Activated naive CD4-positive, alpha-beta T cell treated with anti-CD3 and anti-CD28 coated beads, Interleukin-2, amount 10 ng/mL, durations not matched to agents 7 days and 5 days (primary cell): ENCODE data around the gene CLTB.

ENCODE experiments used
- CTCF ChIA-PET: fragments of 350-600 bp; sonication (Branson Sonifier 250); formaldehyde crosslinking; loops from one replicate; lab custom pipeline; 2021; ENCODE audit warnings: antibody characterized with exemption; lab: Charles Lee
- DNase-seq: peaks from one replicate; pipeline ENCODE4 v3.0.0-alpha.2; 2020
- H3K27ac Mint-ChIP-seq: one replicate; pipeline ENCODE4 v1.8.0; 2021; ENCODE audit warnings: mild to moderate bottlenecking, moderate library complexity, mixed read lengths
- H3K27me3 Mint-ChIP-seq: one replicate; pipeline ENCODE4 v1.8.0; 2021; ENCODE audit warnings: mild to moderate bottlenecking, mixed read lengths
- H3K36me3 Mint-ChIP-seq: one replicate; pipeline ENCODE4 v1.8.0; 2021; ENCODE audit warnings: mixed read lengths
- H3K4me1 Mint-ChIP-seq: one replicate; pipeline ENCODE4 v1.8.0; 2021; ENCODE audit warnings: mixed read lengths
- H3K4me3 Mint-ChIP-seq: one replicate; pipeline ENCODE4 v1.8.0; 2021; ENCODE audit warnings: mild to moderate bottlenecking, moderate library complexity, mixed read lengths
- H3K9me3 Mint-ChIP-seq: one replicate; pipeline ENCODE4 v1.8.0; 2021; ENCODE audit warnings: mixed read lengths

Gene CLTB

DNA sequence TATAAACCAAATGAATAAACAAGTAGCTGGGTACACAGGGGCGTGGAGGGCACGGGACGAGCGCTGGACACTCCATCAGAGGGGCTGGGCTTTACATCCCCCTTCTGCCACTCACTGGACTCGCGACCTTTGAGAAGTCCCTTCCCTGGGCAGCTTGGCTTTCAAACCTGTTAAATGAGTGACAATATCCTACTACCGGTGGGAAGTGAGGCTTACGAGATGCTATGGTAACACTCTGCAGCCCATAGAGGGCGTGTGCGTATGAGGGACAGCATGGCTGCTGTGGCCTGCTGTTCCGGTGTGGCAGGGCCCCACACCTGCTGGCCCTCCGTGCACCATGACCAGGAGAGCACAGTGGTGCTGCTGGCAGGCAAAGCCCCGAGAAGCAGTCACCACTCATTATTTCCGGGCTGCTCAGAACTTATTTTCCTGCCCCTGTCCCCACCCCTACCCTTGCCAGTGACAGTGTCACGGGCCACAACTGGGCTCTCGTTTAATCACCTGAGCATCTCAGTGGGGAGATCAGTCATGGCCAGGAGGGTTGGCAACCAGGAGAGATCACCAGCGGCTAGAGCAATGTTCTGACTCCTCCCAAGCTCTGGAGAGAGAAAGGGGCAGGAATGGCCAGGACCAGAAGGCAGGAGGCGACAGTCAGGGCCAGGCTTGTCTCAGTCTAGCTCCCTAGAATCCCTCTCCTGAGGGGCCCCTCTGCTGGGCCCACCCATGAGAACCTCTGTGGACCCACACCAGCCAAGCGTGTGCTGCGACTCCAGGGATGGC, 10.5 kb downstream of the CLTB start:
- H3K27me3 Mint-ChIP-seq = no peaks in the 10 kb centered on the region
- peak overlapping the region; percentile 42 for H3K27ac Mint-ChIP-seq
- no peak for DNase-seq
- no peaks in the 10 kb centered on the region for H3K4me1 Mint-ChIP-seq
- no peak overlapping the region for H3K4me3 Mint-ChIP-seq
- no peaks in the 10 kb centered on the region for H3K9me3 Mint-ChIP-seq
- CTCF ChIA-PET = interaction anchor here (0.8 to 1.5 kb wide), 3 partner anchors 10 to 255 kb away, joined by 3 to 5 read pairs (median 3); no protein-coding TSS in a partner anchor
- peaks cover 12% of the 10 kb centered on the region for H3K36me3 Mint-ChIP-seq

- CTCF ChIA-PET = interaction anchor here (0.7 kb wide), 1 partner anchor 187 kb away, joined by 3 read pairs; no protein-coding TSS in a partner anchor
- Mint-ChIP-seq H3K36me3 (peaks cover 12% of the 10 kb centered on the region), H3K9me3 (no peaks in the 10 kb centered on the region), H3K27ac (no peak overlapping the region), H3K4me1 (peaks cover 2% of the 10 kb centered on the region), H3K27me3 (no peaks in the 10 kb centered on the region), H3K4me3 (no peak overlapping the region)
- DNase-seq = no peak
Measured at GRCh38 chr5:176401281-176402205, 14.8 kb downstream of the CLTB start.

DNA sequence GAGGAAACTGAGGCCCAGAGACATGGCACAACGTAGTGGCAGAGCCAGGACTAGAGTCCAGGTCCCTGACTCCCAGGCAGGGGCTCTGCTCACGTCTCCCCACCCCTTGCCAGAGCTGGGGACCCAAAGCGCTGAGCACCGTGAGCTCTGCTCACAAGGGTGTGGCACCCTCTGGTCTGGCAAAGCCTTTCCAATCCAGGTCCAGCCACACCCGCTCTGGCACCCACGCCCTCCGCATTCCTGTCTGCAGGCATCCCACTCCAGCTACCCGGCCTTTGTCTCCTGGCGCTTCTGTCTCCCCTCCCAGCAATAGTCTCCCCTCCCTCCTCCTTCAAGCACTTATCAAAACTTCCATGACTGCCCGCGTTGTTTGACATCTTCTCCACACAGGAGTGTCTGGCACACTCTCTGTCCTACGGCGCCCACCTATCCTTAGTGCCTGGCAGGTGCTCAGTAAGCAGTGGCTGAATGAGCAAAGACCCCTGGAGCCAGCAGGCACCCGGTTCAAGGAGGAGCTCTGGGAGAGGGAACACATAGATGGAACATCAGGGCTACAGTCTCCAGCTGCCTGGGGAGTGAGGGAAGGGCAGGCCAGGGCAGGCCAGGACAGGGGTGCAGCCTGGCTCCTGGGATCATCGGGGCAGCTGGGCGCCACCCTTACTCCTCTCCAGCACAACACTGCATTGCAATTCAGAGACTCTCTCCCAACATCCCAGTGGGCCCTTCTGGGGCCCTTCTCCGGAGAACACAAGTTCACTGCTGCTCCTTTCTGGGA, 15.8 kb downstream of the CLTB start:
- CTCF ChIA-PET = no interaction called here
- Mint-ChIP-seq H3K4me1 (peaks cover 2% of the 10 kb centered on the region), H3K27me3 (no peaks in the 10 kb centered on the region), H3K27ac (no peak overlapping the region), H3K4me3 (no peak overlapping the region), H3K36me3 (peaks cover 12% of the 10 kb centered on the region), H3K9me3 (no peaks in the 10 kb centered on the region)
- no peak for DNase-seq

DNA sequence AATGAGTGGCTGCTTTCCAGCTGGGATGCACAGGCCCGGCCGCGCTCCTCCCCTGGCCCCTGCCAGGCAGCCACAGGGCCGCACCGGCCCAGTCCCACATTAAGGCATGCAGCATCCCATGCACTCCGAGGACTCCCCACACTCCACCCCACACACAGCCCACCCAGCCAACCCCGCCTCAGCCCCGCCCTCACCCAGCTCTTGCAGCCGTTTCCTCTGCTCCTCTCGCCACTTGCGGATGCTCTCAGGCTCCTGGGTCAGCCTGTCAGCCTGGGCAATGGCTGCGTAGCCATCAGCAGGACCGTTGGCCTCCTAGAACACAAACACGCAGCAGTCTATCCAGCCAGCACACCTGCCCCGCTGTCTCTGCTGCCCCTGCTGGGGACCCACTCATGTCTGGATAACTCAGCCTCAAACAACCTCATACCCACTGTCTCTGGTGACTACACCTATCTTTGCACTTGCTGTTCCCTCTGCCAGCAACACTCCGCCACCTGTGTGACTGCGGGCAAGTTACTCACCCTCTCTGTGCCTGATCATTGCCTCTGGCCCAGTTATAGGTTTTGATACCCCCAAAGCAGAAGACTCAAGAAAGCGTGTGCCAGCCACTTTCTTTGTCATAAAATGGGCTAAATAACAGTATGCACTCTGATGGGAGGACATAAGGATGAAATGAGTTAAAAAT, 18.5 kb downstream of the CLTB start:
- Mint-ChIP-seq H3K9me3 (no peaks in the 10 kb centered on the region), H3K4me1 (peaks cover 2% of the 10 kb centered on the region), H3K27ac (no peak overlapping the region), H3K27me3 (no peaks in the 10 kb centered on the region), H3K36me3 (peaks cover 12% of the 10 kb centered on the region), H3K4me3 (no peak overlapping the region)
- CTCF ChIA-PET = no interaction called here
- DNase-seq = no peak

DNA sequence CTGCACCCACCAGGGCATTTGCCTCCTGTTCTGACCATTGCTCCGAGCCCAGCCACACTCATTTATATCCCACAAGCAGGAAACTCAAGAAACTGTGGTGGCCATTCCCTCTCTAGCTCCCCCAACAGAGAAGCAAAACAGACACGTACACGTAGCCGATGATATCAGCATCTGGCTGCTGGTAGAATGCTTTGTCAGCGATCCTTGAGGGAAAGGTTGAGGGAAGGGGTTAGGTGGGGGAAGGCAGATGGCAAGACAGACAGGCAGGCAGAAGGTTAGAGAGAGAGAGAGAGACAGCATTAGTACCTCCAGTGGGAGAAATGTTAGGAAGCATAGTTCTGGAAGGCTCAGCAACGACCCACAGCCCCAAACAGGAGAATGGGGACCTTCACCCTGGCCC, 20.0 kb downstream of the CLTB start:
- H3K9me3 Mint-ChIP-seq = no peaks in the 10 kb centered on the region
- no peaks in the 10 kb centered on the region for H3K27me3 Mint-ChIP-seq
- no peak for DNase-seq
- H3K4me3 Mint-ChIP-seq = no peak overlapping the region
- peaks cover 2% of the 10 kb centered on the region for H3K4me1 Mint-ChIP-seq
- H3K36me3 Mint-ChIP-seq = peaks cover 14% of the 10 kb centered on the region
- CTCF ChIA-PET = no interaction called here
- peak overlapping the region; percentile 67 for H3K27ac Mint-ChIP-seq

DNA sequence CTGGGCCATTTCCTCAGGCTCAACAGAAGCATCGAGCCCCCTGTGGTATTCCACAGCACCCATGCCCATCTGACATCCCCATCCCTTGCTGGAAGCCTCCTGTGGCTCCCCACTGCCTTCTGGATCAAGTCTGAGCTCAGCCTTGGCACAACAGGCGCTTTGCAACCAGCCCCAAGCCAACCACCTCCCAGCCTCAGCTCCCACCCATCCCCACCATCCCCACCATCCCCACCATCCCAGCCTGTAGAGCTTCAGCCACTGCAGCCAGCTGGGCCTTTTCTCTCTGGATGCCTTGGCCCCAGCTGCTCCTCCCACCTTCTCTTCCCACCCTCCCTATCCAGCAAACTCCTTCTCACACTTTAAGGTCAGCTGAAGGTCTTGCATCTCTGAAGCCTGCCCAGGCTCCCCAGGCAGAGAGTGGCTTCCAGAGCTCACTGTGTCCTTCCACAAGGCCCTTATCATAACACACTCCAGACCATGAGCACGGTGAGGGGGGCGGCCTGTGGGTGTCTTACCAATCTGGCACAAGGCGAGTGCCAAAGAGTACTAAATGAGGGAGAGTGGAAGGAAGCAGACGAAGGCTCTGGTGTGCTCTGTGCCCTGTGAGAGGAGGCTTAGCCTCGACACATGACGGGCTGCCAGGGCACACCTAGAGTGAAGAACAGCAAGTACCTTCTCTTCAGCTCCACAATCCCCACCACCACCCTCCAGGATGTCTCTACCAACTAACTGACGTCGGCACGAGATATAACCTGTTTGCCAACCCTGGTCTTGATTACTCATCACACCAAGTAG, 21.3 kb downstream of the CLTB start:
- no peak for DNase-seq
- Mint-ChIP-seq H3K27me3 (no peaks in the 10 kb centered on the region), H3K36me3 (peaks cover 22% of the 10 kb centered on the region), H3K4me3 (no peak overlapping the region), H3K27ac (no peak overlapping the region), H3K9me3 (no peaks in the 10 kb centered on the region), H3K4me1 (peaks cover 9% of the 10 kb centered on the region)
- CTCF ChIA-PET = interaction anchor here (0.8 kb wide), 1 partner anchor 203 kb away, joined by 3 read pairs; no protein-coding TSS in a partner anchor

- DNase-seq = no peak
Measured at GRCh38 chr5:176394096-176394495, 22.2 kb downstream of the CLTB start.

GRCh38 chr5:176392526-176392925, 23.8 kb downstream of the CLTB start:
- CTCF ChIA-PET = no interaction called here
- Mint-ChIP-seq H3K27ac (no peak overlapping the region), H3K4me3 (no peak overlapping the region), H3K4me1 (peaks cover 14% of the 10 kb centered on the region), H3K9me3 (no peaks in the 10 kb centered on the region), H3K27me3 (no peaks in the 10 kb centered on the region), H3K36me3 (peaks cover 19% of the 10 kb centered on the region)
- no peak for DNase-seq

More at GRCh38 chr5:176394096-176394495, 22.2 kb downstream of the CLTB start:
- Mint-ChIP-seq H3K4me1 (peaks cover 14% of the 10 kb centered on the region), H3K9me3 (no peaks in the 10 kb centered on the region), H3K27ac (no peak overlapping the region), H3K4me3 (no peak overlapping the region), H3K36me3 (peaks cover 26% of the 10 kb centered on the region), H3K27me3 (no peaks in the 10 kb centered on the region)
- CTCF ChIA-PET = no interaction called here

DNA sequence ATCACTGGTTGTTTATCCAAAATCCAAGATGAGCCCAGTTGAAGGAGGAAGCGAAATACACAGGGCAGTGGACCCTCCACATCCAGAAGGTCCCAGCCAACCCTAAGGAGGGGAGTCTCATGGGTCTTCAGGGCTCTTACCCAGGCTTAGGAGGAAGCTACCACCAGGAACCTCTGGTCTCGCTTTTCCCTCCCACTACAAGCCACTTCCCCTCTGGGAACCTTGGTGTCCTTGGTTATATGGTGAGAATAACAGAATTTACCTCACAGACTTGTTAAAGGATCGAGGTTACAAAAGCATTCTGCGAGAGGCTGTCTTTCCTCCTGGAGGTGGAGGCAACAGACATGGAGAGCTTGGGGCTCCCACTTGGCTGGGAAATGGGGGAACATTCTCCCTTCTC, 24.3 kb downstream of the CLTB start:
- Mint-ChIP-seq H3K4me3 (no peak overlapping the region), H3K36me3 (peaks cover 22% of the 10 kb centered on the region)
- CTCF ChIA-PET = no interaction called here

GRCh38 chr5:176391479-176391878, 24.9 kb downstream of the CLTB start:
- H3K36me3 Mint-ChIP-seq = peaks cover 25% of the 10 kb centered on the region
- H3K27me3 Mint-ChIP-seq = no peaks in the 10 kb centered on the region
- no peak for DNase-seq
- H3K9me3 Mint-ChIP-seq = no peaks in the 10 kb centered on the region
- H3K4me1 Mint-ChIP-seq = peaks cover 24% of the 10 kb centered on the region
- CTCF ChIA-PET = no interaction called here
- H3K27ac Mint-ChIP-seq = peak overlapping the region; percentile 72
- H3K4me3 Mint-ChIP-seq = no peak overlapping the region

More for the DNA sequence above, 24.3 kb downstream of the CLTB start:
- H3K27me3 Mint-ChIP-seq = no peaks in the 10 kb centered on the region
- H3K27ac Mint-ChIP-seq = peak overlapping the region; percentile 42
- H3K9me3 Mint-ChIP-seq = no peaks in the 10 kb centered on the region
- peaks cover 19% of the 10 kb centered on the region for H3K4me1 Mint-ChIP-seq
- DNase-seq = no peak

GRCh38 chr5:176389135-176390123, 26.9 kb downstream of the CLTB start:
- peak overlapping the region; percentile 88 for H3K4me3 Mint-ChIP-seq
- DNase-seq = no peak
- H3K36me3 Mint-ChIP-seq = peaks cover 40% of the 10 kb centered on the region
- CTCF ChIA-PET = no interaction called here
- H3K4me1 Mint-ChIP-seq = peaks cover 34% of the 10 kb centered on the region
- H3K9me3 Mint-ChIP-seq = no peaks in the 10 kb centered on the region
- H3K27ac Mint-ChIP-seq = peak overlapping the region; percentile 99
- H3K27me3 Mint-ChIP-seq = no peaks in the 10 kb centered on the region
